ENCODE data around the gene NNT.
A peak's percentile ranks its signal among the peaks of the same experiment; 100 is the strongest.
"Not testable (repeated sequence)": the region's sequence is repeated elsewhere in the genome, so short reads cannot be mapped to it uniquely, and the experiment has no call there.

NNT gene

DNA sequence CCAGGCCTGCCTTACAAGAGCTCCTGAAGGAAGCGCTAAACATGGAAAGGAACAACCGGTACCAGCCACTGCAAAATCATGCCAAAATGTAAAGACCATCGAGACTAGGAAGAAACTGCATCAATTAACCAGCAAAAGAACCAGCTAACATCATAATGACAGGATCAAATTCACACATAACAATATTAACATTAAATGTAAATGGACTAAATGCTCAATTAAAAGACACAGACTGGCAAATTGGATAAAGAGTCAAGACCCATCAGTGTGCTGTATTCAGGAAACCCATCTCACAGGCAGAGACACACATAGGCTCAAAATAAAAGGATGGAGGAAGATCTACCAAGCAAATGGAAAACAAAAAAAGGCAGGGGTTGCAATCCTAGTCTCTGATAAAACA is 116.8 kb downstream of the NNT start:
- DNase-seq (ENCODE audit: low spot score), result not testable (repeated sequence)

DNA sequence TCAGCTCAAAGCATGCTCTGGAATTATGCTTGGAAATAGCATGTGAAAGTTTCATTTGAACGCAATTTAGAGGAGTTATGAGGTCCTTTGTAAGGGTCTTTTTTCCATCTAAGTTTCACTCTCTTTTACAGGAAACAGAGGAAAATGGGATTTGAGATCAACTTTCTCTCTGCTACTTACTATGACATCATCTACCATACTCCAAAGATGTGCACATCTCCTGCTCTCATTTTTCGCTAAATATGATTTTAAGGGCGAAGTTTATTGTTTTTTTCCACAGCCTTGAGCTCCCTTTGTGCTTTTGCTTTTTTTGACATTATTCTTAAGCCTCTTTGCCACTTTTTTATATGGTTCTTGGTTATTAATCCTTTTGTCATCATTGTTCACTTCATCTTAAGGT is 125.6 kb downstream of the NNT start:
- no peak for DNase-seq (ENCODE audit: low spot score)

DNA sequence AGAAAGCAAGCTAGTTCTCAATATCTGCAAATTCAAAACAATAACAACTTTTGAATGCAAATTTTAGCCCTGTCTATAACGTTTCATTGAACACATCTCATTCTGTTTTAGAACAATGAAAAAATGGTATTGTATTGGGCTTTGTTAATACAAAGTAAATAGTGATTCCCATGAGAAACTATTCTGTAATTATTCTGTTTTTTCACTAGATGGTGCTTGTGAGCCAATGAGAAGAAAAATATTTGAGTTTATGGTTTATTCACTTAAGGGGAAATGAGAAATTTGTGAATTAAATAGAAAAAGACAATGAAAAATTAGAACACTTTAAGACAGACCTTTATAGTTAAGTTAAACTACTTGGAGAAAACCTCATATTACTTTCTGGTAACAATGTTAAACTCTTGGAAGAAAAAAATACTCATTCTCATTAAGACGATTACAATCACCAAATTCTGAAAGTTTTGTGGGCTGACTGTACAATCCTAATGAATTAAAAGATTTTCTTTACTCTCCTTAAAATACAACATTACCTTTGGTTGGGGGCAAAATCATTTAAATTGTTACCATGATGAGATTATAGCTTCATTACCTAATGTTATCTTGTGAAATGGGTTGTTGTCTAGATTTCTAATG is 127.0 kb downstream of the NNT start:
- peak; percentile 28 for DNase-seq (ENCODE audit: low spot score)

DNA sequence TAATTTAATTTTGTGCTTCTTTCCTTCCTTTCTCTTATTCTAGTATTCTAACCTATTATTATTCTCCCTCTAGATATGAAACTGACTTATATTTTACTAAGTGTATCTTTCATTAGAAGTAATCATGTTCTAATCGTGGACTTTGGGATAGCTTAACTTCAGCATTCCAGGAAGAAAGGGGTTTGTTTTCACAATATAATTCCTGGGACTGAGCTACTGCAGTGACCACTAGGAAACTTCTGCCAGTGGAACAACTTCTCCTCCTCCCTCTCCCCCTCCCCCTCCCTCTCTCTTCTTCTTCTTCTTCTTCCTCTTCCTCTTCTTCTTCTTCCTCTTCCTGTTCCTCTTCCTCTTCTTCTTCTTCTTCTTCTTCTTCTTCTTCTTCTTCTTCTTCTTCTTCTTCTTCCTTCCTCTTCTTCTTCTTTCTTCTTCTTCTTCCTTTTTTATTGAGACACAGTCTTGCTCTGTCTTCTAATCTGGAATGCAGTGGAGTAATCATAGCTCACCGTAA is 127.9 kb downstream of the NNT start:
- DNase-seq (ENCODE audit: low spot score), result no peak

GRCh38 chr5:43731573-43731972 is 128.6 kb downstream of the NNT start:
- DNase-seq (ENCODE audit: low spot score), result no peak

GRCh38 chr5:43745923-43746548 is 143.1 kb downstream of the NNT start:
- DNase-seq (ENCODE audit: low spot score), result not testable (repeated sequence)

GRCh38 chr5:43750809-43751208 is 147.8 kb downstream of the NNT start:
- DNase-seq (ENCODE audit: low spot score), result no peak

DNA sequence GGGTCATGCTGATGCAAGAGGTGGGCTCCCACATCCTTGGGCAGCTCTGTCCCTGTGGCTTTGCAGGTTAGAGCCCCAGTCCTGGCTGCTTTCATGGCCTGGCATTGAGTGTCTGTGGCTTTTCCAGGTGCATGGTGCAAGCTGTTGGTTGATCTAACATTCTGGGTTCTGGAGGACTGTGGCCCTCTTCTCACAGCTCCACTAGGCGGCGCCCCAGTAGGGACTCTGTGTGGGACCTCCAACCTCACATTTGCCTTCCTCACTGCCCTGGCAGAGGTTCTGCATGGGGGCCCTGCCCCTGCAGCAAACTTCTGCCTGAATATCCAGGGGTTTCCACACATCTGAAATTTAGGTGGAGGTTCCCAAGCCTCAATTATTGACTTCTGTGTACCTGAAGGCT is 150.1 kb downstream of the NNT start:
- no peak for DNase-seq (ENCODE audit: low spot score)
